Ishikawa (cell line): ENCODE results near the gene TUBGCP5.

Source experiments
- CEBPB ChIP-seq: IDR thresholded peaks from 2 replicates; pipeline ENCODE4 v1.6.1; 2012
- CREB1 ChIP-seq: IDR thresholded peaks from 2 replicates; pipeline ENCODE4 v1.6.1; 2012; ENCODE audit warnings: low read depth
- EGR1 ChIP-seq: IDR thresholded peaks from 2 replicates; pipeline ENCODE4 v1.6.1; 2012
- EP300 ChIP-seq: IDR thresholded peaks from 2 replicates; pipeline ENCODE4 v1.6.1; 2012; ENCODE audit warnings: borderline replicate concordance
- FOXM1 ChIP-seq: IDR thresholded peaks from 2 replicates; pipeline ENCODE4 v1.6.1; 2012; ENCODE audit warnings: low read depth, borderline replicate concordance
- NFIC ChIP-seq: IDR thresholded peaks from 2 replicates; pipeline ENCODE4 v1.6.1; 2012
- RAD21 ChIP-seq: IDR thresholded peaks from 2 replicates; pipeline ENCODE4 v1.6.1; 2012; ENCODE audit warnings: low read depth
- TAF1 ChIP-seq: IDR thresholded peaks from 2 replicates; pipeline ENCODE4 v1.6.1; 2012; ENCODE audit warnings: low read depth, mild to moderate bottlenecking
- TCF12 ChIP-seq: IDR thresholded peaks from 2 replicates; pipeline ENCODE4 v1.6.1; 2012; ENCODE audit warnings: low read depth
- TEAD4 ChIP-seq: IDR thresholded peaks from 2 replicates; pipeline ENCODE4 v1.6.1; 2012
- YY1 ChIP-seq: IDR thresholded peaks from 2 replicates; pipeline ENCODE4 v1.6.1; 2012; ENCODE audit warnings: low read depth
- ZBTB7A ChIP-seq: IDR thresholded peaks from 2 replicates; pipeline ENCODE4 v1.6.1; 2012; ENCODE audit warnings: low read depth
- TF ChIP-seq, protein P1 (sequence below): IDR thresholded peaks from 2 replicates; pipeline ENCODE4 v1.6.1; 2012; ENCODE audit warnings: low read depth, mild to moderate bottlenecking
- TF ChIP-seq, protein P2 (sequence below): IDR thresholded peaks from 2 replicates; pipeline ENCODE4 v1.6.1; 2012
- TF ChIP-seq, protein P3 (sequence below): IDR thresholded peaks from 2 replicates; pipeline ENCODE4 v1.6.1; 2012

TUBGCP5 gene

DNA sequence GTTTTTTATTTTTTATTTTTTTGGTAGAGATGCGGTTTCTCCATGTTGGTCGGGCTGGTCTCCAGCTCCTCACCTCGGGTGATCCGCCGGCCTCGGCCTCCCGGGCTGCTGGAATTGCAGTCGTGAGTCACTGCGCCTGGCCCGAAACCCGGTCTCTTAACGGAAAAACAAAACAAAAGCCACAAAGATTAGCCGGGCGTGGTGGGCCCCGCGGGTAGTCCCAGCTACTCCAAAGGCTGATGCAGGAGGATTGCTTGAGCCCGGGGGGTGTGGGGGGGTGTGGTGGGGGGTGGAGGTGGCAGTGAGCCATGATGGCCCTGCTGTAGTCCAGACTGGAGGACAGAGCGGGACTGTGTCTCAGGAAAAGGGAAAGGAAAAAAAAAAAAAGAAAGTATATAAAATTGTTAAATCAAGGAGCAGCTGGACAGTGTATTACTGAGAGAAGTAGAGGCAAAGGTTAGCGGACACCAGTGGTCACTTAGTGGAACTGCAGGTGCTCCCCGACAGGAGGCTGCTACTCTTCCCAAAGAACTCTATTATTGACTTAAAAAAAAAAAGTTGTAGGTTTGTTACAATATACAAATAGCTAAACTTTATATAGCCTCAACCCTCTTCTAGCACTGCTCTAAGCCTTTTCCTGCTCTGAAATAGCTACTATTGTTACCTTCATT, 30.3 kb upstream of the TUBGCP5 start:
- TF ChIP-seq CEBPB (no peak), RAD21 (no peak), FOXM1 (no peak), TCF12 (no peak)

DNA sequence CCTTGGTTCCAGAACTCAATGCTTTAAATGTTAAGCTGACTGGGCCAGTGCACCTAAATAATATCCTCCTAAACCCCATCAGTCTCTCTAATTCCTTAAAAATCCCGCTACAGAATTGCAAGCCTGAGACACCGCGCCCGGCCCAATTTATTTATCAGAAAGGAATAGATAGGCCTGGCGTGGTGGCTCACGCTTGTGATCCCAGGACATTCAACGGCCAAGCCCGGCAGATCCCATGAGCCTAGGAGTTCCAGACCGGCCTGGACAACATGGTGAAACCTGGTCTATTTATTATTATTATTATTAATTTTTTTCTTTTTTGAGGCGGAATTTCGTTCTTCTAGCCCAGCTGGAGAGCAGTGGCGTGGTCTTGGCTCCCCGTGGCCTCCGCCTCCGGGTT, 28.0 kb upstream of the TUBGCP5 start:
- TF ChIP-seq, protein P1, sequence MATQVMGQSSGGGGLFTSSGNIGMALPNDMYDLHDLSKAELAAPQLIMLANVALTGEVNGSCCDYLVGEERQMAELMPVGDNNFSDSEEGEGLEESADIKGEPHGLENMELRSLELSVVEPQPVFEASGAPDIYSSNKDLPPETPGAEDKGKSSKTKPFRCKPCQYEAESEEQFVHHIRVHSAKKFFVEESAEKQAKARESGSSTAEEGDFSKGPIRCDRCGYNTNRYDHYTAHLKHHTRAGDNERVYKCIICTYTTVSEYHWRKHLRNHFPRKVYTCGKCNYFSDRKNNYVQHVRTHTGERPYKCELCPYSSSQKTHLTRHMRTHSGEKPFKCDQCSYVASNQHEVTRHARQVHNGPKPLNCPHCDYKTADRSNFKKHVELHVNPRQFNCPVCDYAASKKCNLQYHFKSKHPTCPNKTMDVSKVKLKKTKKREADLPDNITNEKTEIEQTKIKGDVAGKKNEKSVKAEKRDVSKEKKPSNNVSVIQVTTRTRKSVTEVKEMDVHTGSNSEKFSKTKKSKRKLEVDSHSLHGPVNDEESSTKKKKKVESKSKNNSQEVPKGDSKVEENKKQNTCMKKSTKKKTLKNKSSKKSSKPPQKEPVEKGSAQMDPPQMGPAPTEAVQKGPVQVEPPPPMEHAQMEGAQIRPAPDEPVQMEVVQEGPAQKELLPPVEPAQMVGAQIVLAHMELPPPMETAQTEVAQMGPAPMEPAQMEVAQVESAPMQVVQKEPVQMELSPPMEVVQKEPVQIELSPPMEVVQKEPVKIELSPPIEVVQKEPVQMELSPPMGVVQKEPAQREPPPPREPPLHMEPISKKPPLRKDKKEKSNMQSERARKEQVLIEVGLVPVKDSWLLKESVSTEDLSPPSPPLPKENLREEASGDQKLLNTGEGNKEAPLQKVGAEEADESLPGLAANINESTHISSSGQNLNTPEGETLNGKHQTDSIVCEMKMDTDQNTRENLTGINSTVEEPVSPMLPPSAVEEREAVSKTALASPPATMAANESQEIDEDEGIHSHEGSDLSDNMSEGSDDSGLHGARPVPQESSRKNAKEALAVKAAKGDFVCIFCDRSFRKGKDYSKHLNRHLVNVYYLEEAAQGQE = no peak
- TF ChIP-seq CREB1 (no peak), ZBTB7A (no peak), EGR1 (no peak)
- TF ChIP-seq, protein P2, sequence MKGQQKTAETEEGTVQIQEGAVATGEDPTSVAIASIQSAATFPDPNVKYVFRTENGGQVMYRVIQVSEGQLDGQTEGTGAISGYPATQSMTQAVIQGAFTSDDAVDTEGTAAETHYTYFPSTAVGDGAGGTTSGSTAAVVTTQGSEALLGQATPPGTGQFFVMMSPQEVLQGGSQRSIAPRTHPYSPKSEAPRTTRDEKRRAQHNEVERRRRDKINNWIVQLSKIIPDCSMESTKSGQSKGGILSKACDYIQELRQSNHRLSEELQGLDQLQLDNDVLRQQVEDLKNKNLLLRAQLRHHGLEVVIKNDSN = no peak

DNA sequence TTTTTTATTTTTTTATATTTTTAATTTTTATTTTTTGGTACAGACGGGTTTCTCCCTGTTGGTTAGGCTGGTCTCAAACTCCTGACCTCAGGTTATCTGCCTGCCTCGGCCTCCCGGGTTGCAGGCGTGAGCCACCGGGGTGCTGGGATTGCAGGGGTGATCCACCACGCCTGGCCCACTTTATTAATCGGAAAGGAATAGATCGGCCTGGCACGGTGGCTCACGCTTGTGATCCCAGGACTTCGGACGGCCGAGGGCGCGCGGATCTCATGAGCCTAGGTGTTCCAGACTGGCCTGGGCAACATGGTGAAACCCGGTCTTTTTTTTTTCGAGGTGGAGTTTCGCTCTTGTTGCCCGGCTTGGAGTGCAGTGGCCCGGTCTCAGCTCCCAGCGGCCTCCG, 26.5 kb upstream of the TUBGCP5 start:
- TF ChIP-seq CREB1 (no peak), RAD21 (no peak), TAF1 (no peak), NFIC (no peak), TCF12 (no peak), EGR1 (no peak), FOXM1 (no peak)
- TF ChIP-seq, protein P1 = no peak

DNA sequence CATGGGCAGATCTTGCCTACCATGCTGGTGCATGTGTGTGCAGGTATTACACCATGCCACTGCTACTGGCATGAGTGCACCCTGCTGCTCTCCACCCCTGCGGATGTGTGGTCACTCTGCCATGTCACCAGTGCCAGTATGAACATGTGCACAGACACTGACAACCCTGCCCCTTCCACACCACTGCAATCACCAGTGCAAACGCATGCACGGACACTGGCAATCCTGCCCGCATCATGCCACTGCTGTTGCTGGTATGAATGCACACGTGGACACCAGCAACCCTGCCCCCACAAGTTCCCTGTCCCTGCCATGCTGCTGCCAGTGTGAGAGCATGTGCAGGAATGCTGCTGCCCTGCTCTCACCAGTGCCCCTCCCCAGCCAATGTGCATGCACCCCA, 24.8 kb upstream of the TUBGCP5 start:
- TF ChIP-seq, protein P1 = no peak
- TF ChIP-seq, protein P3, sequence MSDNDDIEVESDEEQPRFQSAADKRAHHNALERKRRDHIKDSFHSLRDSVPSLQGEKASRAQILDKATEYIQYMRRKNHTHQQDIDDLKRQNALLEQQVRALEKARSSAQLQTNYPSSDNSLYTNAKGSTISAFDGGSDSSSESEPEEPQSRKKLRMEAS = no peak
- TF ChIP-seq TAF1 (no peak), EGR1 (no peak), ZBTB7A (no peak), TCF12 (no peak), FOXM1 (no peak), TEAD4 (no peak), NFIC (no peak), CEBPB (no peak), RAD21 (no peak), YY1 (no peak), CREB1 (no peak), EP300 (no peak)
- TF ChIP-seq, protein P2 = no peak

DNA sequence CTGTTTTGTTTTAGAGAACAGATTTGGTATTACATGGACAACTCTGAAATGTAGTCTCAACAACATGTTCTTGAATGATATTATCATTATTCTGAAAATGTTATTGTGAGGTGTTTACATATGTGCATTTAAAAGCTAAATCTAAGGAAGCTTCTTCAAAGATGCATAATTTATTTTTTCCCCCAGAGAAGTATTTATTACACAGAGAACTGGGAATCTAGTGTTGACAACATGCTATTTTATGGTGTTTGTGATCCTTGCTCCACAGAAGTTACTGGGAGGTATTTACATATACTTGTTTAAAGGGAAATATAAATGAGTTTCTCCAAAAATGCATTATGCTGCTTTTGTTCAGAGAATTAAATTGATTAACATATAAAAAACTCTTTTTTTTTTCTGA, 18.3 kb upstream of the TUBGCP5 start:
- TF ChIP-seq TAF1 = no peak
- TF ChIP-seq YY1 = no peak
- no peak for TF ChIP-seq RAD21
- no peak for TF ChIP-seq CEBPB
- TF ChIP-seq ZBTB7A = no peak
- TF ChIP-seq, protein P3 = no peak
- TF ChIP-seq EP300 = no peak
- no peak for TF ChIP-seq TEAD4
- no peak for TF ChIP-seq NFIC
